ENCODE measurements around the gene PARD3.

DNA sequence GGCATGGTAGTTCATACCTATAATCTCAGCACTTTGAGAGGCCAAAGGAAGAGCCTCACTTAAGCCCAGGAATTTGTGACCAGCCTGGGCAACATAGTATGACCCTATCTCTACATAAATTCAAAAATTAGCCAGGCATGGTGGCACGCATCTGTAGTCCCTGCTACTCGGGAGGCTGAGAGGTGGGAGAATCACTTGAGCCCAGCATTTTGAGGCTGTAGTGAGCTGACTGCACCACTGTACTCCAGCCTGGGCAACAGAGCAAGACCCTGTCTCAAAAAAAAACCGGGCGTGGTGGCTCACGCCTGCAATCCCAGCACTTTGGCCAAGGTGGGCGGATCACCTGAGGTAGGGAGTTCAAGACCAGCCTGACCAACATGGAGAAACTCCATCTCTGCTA, 19.8 kb downstream of the PARD3 start:
- TF ChIP-seq BHLHE40 (IDR thresholded peaks at IDR 0.05; ENCODE audit: borderline replicate concordance in 1 of 2, low read depth in 2 of 2, low read length in 1 of 2) = no peak
- TF ChIP-seq, protein P1, sequence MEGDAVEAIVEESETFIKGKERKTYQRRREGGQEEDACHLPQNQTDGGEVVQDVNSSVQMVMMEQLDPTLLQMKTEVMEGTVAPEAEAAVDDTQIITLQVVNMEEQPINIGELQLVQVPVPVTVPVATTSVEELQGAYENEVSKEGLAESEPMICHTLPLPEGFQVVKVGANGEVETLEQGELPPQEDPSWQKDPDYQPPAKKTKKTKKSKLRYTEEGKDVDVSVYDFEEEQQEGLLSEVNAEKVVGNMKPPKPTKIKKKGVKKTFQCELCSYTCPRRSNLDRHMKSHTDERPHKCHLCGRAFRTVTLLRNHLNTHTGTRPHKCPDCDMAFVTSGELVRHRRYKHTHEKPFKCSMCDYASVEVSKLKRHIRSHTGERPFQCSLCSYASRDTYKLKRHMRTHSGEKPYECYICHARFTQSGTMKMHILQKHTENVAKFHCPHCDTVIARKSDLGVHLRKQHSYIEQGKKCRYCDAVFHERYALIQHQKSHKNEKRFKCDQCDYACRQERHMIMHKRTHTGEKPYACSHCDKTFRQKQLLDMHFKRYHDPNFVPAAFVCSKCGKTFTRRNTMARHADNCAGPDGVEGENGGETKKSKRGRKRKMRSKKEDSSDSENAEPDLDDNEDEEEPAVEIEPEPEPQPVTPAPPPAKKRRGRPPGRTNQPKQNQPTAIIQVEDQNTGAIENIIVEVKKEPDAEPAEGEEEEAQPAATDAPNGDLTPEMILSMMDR (IDR thresholded peaks at IDR 0.05 in 2 of 3, conservative IDR thresholded peaks at IDR 0.05 in 1 of 3; ENCODE audit: control insufficient read depth in 2 of 3, extremely low read depth in 1 of 3, insufficient read depth in 1 of 3, low read depth in 3 of 3, low read length in 3 of 3) = no peak
- TF ChIP-seq BRCA1 (IDR thresholded peaks at IDR 0.05; ENCODE audit: low read depth, low read length) = no peak
- no peak for TF ChIP-seq RAD21 (IDR thresholded peaks at IDR 0.05; ENCODE audit: insufficient read depth, low read depth, low read length)
- no peak for TF ChIP-seq CBFB (IDR thresholded peaks at IDR 0.05; ENCODE audit: low read depth)
- no peak for TF ChIP-seq SMC3 (IDR thresholded peaks at IDR 0.05; ENCODE audit: borderline replicate concordance, low read length)
- TF ChIP-seq CHD2 (IDR thresholded peaks at IDR 0.05; ENCODE audit: borderline replicate concordance, low read depth, low read length) = no peak
- no peak for TF ChIP-seq EP300 (IDR thresholded peaks at IDR 0.05; ENCODE audit: borderline replicate concordance in 1 of 2, control insufficient read depth in 1 of 2, low read depth in 2 of 2, low read length in 2 of 2)
- TF ChIP-seq TAF1 (IDR thresholded peaks at IDR 0.05; ENCODE audit: borderline replicate concordance, low read depth, low read length) = no peak
- TF ChIP-seq, protein P2, sequence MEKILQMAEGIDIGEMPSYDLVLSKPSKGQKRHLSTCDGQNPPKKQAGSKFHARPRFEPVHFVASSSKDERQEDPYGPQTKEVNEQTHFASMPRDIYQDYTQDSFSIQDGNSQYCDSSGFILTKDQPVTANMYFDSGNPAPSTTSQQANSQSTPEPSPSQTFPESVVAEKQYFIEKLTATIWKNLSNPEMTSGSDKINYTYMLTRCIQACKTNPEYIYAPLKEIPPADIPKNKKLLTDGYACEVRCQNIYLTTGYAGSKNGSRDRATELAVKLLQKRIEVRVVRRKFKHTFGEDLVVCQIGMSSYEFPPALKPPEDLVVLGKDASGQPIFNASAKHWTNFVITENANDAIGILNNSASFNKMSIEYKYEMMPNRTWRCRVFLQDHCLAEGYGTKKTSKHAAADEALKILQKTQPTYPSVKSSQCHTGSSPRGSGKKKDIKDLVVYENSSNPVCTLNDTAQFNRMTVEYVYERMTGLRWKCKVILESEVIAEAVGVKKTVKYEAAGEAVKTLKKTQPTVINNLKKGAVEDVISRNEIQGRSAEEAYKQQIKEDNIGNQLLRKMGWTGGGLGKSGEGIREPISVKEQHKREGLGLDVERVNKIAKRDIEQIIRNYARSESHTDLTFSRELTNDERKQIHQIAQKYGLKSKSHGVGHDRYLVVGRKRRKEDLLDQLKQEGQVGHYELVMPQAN (conservative IDR thresholded peaks at IDR 0.05) = no peak
- TF ChIP-seq GABPA (IDR thresholded peaks at IDR 0.05; ENCODE audit: low read depth) = no peak
- TF ChIP-seq SP1 (IDR thresholded peaks at IDR 0.05; ENCODE audit: low read depth, low read length) = no peak
- no peak for TF ChIP-seq POLR2A (IDR thresholded peaks at IDR 0.05; ENCODE audit: low read depth, low read length)
- TF ChIP-seq SUZ12 (IDR thresholded peaks at IDR 0.05; ENCODE audit: unreplicated experiment) = no peak

Data from GM12878 (cell line).